HEK293 (cell line): Measurements from ENCODE around the gene EMILIN1.

Experiments used
- BCL11B ChIP-seq: fragments of 450-650 bp; formaldehyde crosslinking; IDR thresholded peaks from 2 replicates; pipeline ENCODE4 v1.5.1; 2016; ENCODE audit warnings: low read depth, missing biosample characterization, missing genetic modification characterization
- PRDM2 ChIP-seq: fragments of 450-650 bp; formaldehyde crosslinking; IDR thresholded peaks from 2 replicates; pipeline ENCODE4 v1.5.1; 2016; ENCODE audit warnings: missing biosample characterization, missing genetic modification characterization, borderline replicate concordance
- PRDM4 ChIP-seq: fragments of 450-650 bp; formaldehyde crosslinking; IDR thresholded peaks from 2 replicates; pipeline ENCODE4 v1.5.1; 2017; ENCODE audit warnings: missing biosample characterization, missing genetic modification characterization
- SALL2 ChIP-seq: fragments of 450-650 bp; formaldehyde crosslinking; IDR thresholded peaks from 2 replicates; pipeline ENCODE4 v1.5.0; 2017; ENCODE audit warnings: missing biosample characterization, mild to moderate bottlenecking, missing genetic modification characterization, borderline replicate concordance
- TCF7L2 ChIP-seq: IDR thresholded peaks from 2 replicates; pipeline ENCODE4 v1.6.1; 2011; ENCODE audit warnings: low read depth, mild to moderate bottlenecking, inconsistent platforms, low read length, moderate library complexity, borderline replicate concordance
- ZFP3 ChIP-seq: fragments of 450-650 bp; formaldehyde crosslinking; IDR thresholded peaks from 2 replicates; pipeline ENCODE4 v1.5.1; 2016; ENCODE audit warnings: low read depth, missing biosample characterization, missing genetic modification characterization
- ZFP37 ChIP-seq: fragments of 450-650 bp; formaldehyde crosslinking; IDR thresholded peaks from 2 replicates; pipeline ENCODE4 v1.5.1; 2016; ENCODE audit warnings: missing biosample characterization, missing genetic modification characterization
- ZNF19 ChIP-seq: fragments of 450-650 bp; formaldehyde crosslinking; IDR thresholded peaks from 2 replicates; pipeline ENCODE4; 2016; ENCODE audit warnings: missing biosample characterization, missing genetic modification characterization, low read depth
- ZNF214 ChIP-seq: fragments of 450-650 bp; formaldehyde crosslinking; IDR thresholded peaks from 2 replicates; pipeline ENCODE4 v1.5.1; 2017; ENCODE audit warnings: missing biosample characterization, mild to moderate bottlenecking, missing genetic modification characterization, borderline replicate concordance
- ZNF514 ChIP-seq: fragments of 450-650 bp; formaldehyde crosslinking; IDR thresholded peaks from 2 replicates; pipeline ENCODE4 v1.5.1; 2016; ENCODE audit warnings: missing biosample characterization, missing genetic modification characterization
- ZNF518A ChIP-seq: fragments of 450-650 bp; formaldehyde crosslinking; conservative IDR thresholded peaks from 2 replicates; pipeline ENCODE4 v1.5.1; 2016; ENCODE audit warnings: low read depth, missing biosample characterization, missing genetic modification characterization
- ZNF560 ChIP-seq: fragments of 450-650 bp; formaldehyde crosslinking; IDR thresholded peaks from 2 replicates; pipeline ENCODE4 v1.5.1; 2017; ENCODE audit warnings: missing biosample characterization, missing genetic modification characterization, borderline replicate concordance
- ZNF701 ChIP-seq: fragments of 450-650 bp; formaldehyde crosslinking; IDR thresholded peaks from 2 replicates; pipeline ENCODE4 v1.5.1; 2016; ENCODE audit warnings: missing biosample characterization, missing genetic modification characterization
- ZNF843 ChIP-seq: fragments of 450-650 bp; formaldehyde crosslinking; IDR thresholded peaks from 2 replicates; pipeline ENCODE4 v1.5.1; 2016; ENCODE audit warnings: missing biosample characterization, missing genetic modification characterization
- ZSCAN16 ChIP-seq: fragments of 450-650 bp; formaldehyde crosslinking; IDR thresholded peaks from 2 replicates; pipeline ENCODE4 v1.5.1; 2016; ENCODE audit warnings: missing biosample characterization, missing genetic modification characterization
- TF ChIP-seq, protein P1 (sequence below): fragments of 450-650 bp; formaldehyde crosslinking; IDR thresholded peaks from 2 replicates; pipeline ENCODE4 v1.5.1; 2016; ENCODE audit warnings: missing biosample characterization, missing genetic modification characterization, borderline replicate concordance
- TF ChIP-seq, protein P2 (sequence below): sonication (generic); formaldehyde crosslinking; IDR thresholded peaks from 2 replicates; pipeline ENCODE4 v1.8.1; 2022; ENCODE audit warnings: mild to moderate bottlenecking, moderate library complexity, missing genetic modification reagents
- TF ChIP-seq, protein P3 (sequence below): fragments of 450-650 bp; formaldehyde crosslinking; IDR thresholded peaks from 2 replicates; pipeline ENCODE4 v1.5.1; 2016; ENCODE audit warnings: missing biosample characterization, missing genetic modification characterization
- TF ChIP-seq, protein P4 (sequence below): fragments of 450-650 bp; formaldehyde crosslinking; IDR thresholded peaks from 2 replicates; pipeline ENCODE4 v1.5.1; 2016; ENCODE audit warnings: missing biosample characterization, missing genetic modification characterization

The EMILIN1 gene

GRCh38 chr2:27123302-27124150 lies 45.1 kb downstream of the EMILIN1 start, which contains the start of gene ABHD1 (continued):
- TF ChIP-seq ZNF214 (tag by site-specific recombination) (no peak), ZFP37 (tag by site-specific recombination) (no peak), PRDM4 (tag by site-specific recombination) (no peak), ZNF843 (tag by site-specific recombination) (no peak), ZNF514 (tag by site-specific recombination) (no peak), ZNF518A (no peak), ZNF560 (tag by site-specific recombination) (no peak), ZNF19 (tag by site-specific recombination) (no peak), ZFP3 (tag by site-specific recombination) (no peak), SALL2 (tag by site-specific recombination) (no peak), ZNF701 (no peak), ZSCAN16 (no peak), TCF7L2 (no peak), PRDM2 (tag by site-specific recombination) (no peak), BCL11B (tag by site-specific recombination) (no peak)
- TF ChIP-seq, protein P1, sequence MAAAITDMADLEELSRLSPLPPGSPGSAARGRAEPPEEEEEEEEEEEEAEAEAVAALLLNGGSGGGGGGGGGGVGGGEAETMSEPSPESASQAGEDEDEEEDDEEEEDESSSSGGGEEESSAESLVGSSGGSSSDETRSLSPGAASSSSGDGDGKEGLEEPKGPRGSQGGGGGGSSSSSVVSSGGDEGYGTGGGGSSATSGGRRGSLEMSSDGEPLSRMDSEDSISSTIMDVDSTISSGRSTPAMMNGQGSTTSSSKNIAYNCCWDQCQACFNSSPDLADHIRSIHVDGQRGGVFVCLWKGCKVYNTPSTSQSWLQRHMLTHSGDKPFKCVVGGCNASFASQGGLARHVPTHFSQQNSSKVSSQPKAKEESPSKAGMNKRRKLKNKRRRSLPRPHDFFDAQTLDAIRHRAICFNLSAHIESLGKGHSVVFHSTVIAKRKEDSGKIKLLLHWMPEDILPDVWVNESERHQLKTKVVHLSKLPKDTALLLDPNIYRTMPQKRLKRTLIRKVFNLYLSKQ (tag by site-specific recombination) = no peak
- TF ChIP-seq, protein P2, sequence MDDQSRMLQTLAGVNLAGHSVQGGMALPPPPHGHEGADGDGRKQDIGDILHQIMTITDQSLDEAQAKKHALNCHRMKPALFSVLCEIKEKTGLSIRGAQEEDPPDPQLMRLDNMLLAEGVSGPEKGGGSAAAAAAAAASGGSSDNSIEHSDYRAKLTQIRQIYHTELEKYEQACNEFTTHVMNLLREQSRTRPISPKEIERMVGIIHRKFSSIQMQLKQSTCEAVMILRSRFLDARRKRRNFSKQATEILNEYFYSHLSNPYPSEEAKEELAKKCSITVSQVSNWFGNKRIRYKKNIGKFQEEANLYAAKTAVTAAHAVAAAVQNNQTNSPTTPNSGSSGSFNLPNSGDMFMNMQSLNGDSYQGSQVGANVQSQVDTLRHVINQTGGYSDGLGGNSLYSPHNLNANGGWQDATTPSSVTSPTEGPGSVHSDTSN = peak; percentile 58; the same call in 1 of the 2 replicates
- TF ChIP-seq, protein P3, sequence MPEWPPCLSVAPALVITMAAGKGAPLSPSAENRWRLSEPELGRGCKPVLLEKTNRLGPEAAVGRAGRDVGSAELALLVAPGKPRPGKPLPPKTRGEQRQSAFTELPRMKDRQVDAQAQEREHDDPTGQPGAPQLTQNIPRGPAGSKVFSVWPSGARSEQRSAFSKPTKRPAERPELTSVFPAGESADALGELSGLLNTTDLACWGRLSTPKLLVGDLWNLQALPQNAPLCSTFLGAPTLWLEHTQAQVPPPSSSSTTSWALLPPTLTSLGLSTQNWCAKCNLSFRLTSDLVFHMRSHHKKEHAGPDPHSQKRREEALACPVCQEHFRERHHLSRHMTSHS (tag by site-specific recombination) = no peak
- TF ChIP-seq, protein P4, sequence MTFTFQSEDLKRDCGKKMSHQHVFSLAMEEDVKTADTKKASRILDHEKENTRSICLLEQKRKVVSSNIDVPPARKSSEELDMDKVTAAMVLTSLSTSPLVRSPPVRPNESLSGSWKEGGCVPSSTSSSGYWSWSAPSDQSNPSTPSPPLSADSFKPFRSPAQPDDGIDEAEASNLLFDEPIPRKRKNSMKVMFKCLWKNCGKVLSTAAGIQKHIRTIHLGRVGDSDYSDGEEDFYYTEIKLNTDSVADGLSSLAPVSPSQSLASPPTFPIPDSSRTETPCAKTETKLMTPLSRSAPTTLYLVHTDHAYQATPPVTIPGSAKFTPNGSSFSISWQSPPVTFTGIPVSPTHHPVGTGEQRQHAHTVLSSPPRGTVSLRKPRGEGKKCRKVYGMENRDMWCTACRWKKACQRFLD (tag by site-specific recombination) = no peak
